Parathyroid adenoma (tissue), 2 donors: Measurements from ENCODE around the gene FAM53B.

Source experiments
- H2AFZ ChIP-seq: fragments of 300-600 bp; sonication (generic); one replicate; pipeline ENCODE4 v1.7.0; 2017; ENCODE audit warnings: antibody characterized with exemption, mild to moderate bottlenecking
- H3K27ac ChIP-seq: fragments of 300-600 bp; sonication (generic); one replicate; pipeline ENCODE4 v1.7.0; 2017
- H3K27me3 ChIP-seq: fragments of 300-600 bp; sonication (generic); one replicate; pipeline ENCODE4 v1.7.0; 2017; ENCODE audit warnings: low read length; ENCODE audit not compliant: control insufficient read depth, insufficient read depth
- H3K36me3 ChIP-seq: fragments of 300-600 bp; sonication (generic); one replicate; pipeline ENCODE4 v1.7.0; 2017; ENCODE audit warnings: low read length; ENCODE audit not compliant: control insufficient read depth, insufficient read depth
- H3K4me1 ChIP-seq: fragments of 300-600 bp; sonication (generic); one replicate; pipeline ENCODE4 v1.7.0; 2017; ENCODE audit warnings: control low read depth
- H3K4me2 ChIP-seq: fragments of 300-600 bp; sonication (generic); one replicate; pipeline ENCODE4 v1.7.0; 2017; ENCODE audit warnings: low read length
- H3K4me3 ChIP-seq: fragments of 300-600 bp; sonication (generic); one replicate; pipeline ENCODE4 v1.7.0; 2017; ENCODE audit warnings: low read depth, low read length
- H3K79me2 ChIP-seq: fragments of 300-600 bp; sonication (generic); one replicate; pipeline ENCODE4 v1.7.0; 2017; ENCODE audit warnings: control low read depth
- H3K9ac ChIP-seq: fragments of 300-600 bp; sonication (generic); one replicate; pipeline ENCODE4 v1.7.0; 2017; ENCODE audit warnings: mild to moderate bottlenecking
- H3K9me3 ChIP-seq: fragments of 300-600 bp; sonication (generic); one replicate; pipeline ENCODE4 v1.7.0; 2017; ENCODE audit warnings: low read length; ENCODE audit not compliant: control insufficient read depth
- TF ChIP-seq, protein P1 (sequence below): fragments of 300-600 bp; sonication (generic); IDR thresholded peaks from one replicate; pipeline ENCODE4 v1.7.0; 2017; ENCODE audit warnings: antibody characterized with exemption, mild to moderate bottlenecking
- donor health status: primary hyperparathyroidism.

Gene FAM53B

DNA sequence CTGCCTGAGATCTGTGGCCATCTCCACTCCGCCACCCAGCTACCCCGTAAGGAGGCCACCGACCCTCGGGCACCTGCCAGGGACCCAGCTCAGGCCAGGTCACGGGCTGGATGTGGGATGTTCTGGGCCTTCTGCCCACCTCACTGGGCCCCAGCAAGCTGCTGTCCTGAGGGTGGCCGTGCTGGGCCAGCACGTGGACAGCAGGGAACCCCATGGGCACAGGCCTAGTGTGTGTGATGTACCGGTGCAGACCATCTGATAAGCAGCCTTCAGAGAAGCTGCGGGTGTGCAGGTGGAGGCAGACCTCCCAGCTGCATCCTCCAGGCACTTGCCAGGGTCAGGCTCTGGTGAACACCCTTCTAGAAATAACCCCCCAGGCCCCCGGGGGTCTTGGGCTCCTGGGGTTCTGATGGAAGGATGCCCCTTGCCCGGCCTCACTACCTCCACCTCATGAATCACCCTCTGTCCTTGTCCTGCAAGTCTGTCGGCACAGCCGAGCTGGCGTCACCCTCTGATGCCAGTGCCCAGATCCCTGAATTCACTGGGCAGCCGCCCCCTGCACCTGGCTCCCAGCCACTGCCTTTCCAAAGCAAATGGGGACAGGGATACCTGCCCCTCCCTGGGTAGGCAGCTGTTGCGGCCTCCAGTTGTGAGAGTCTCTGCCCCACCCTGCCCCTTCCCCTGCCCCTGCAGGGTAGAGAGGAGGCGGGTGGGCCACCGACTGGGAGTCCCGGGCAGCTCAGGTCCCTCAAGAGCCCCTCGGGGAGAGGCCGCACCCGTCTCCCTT is 139.8 kb downstream of the FAM53B start:
- H2AFZ ChIP-seq: peak overlapping the region; percentile 75
- peak overlapping the region; percentile 71 for H3K27ac ChIP-seq
- no peak overlapping the region for H3K4me3 ChIP-seq
- H3K79me2 ChIP-seq: no peaks in the 10 kb centered on the region
- no peaks in the 10 kb centered on the region for H3K36me3 ChIP-seq
- peak overlapping the region; percentile 12 for H3K9ac ChIP-seq
- no peaks in the 10 kb centered on the region for H3K9me3 ChIP-seq
- peaks cover 22% of the 10 kb centered on the region for H3K4me1 ChIP-seq
- no peak overlapping the region for H3K4me2 ChIP-seq
- no peaks in the 10 kb centered on the region for H3K27me3 ChIP-seq
- TF ChIP-seq, protein P1, sequence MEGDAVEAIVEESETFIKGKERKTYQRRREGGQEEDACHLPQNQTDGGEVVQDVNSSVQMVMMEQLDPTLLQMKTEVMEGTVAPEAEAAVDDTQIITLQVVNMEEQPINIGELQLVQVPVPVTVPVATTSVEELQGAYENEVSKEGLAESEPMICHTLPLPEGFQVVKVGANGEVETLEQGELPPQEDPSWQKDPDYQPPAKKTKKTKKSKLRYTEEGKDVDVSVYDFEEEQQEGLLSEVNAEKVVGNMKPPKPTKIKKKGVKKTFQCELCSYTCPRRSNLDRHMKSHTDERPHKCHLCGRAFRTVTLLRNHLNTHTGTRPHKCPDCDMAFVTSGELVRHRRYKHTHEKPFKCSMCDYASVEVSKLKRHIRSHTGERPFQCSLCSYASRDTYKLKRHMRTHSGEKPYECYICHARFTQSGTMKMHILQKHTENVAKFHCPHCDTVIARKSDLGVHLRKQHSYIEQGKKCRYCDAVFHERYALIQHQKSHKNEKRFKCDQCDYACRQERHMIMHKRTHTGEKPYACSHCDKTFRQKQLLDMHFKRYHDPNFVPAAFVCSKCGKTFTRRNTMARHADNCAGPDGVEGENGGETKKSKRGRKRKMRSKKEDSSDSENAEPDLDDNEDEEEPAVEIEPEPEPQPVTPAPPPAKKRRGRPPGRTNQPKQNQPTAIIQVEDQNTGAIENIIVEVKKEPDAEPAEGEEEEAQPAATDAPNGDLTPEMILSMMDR: no peak

DNA sequence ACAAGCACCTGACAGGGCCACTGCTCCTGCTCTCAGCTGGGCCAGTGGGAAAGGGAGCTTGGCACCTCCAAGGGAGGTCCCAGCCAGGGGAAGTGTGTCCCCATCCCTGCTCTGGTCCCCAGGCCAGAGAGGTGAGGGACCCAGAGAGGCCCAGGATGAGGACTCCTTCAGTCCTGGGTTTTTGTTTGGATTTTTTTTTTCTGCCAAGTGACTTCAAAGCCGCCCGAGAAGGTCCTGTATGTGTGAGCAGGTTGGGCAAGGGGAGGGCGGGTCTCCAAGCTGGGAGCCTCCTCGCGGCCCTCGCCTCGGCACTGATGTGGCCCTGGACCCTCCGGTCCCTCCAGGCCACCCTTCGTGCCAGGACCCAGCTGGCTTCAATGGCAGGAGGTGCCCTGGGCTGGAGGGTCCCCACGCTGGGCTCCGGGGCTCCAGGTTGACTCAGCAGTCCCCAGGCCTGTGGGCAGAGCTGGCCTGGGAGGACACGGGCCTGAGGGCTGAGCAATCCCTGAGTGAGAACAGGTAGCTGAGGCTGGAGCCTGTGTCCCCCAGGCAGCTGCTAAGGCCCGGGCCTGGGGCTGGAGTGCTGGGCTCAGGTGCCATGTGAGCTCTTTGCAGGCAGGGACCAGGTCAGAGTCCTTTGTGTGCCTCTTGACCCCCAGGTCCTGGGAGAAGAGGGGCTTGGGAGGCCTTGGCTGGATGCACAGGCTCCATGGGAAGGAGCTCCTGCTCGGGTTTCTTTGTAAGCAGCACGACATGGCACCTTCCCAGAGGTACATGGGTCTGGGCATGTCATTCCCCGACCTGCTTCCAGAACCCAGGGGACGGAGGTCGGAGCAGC is 140.6 kb downstream of the FAM53B start:
- no peaks in the 10 kb centered on the region for H3K9me3 ChIP-seq
- H3K36me3 ChIP-seq: no peaks in the 10 kb centered on the region
- TF ChIP-seq, protein P1: no peak
- H3K4me3 ChIP-seq: no peak overlapping the region
- H3K27ac ChIP-seq: peak overlapping the region; percentile 71
- H2AFZ ChIP-seq: peak overlapping the region; percentile 75
- peaks cover 22% of the 10 kb centered on the region for H3K4me1 ChIP-seq
- no peaks in the 10 kb centered on the region for H3K79me2 ChIP-seq
- H3K4me2 ChIP-seq: no peak overlapping the region
- H3K9ac ChIP-seq: peak overlapping the region; percentile 12
- no peaks in the 10 kb centered on the region for H3K27me3 ChIP-seq

DNA sequence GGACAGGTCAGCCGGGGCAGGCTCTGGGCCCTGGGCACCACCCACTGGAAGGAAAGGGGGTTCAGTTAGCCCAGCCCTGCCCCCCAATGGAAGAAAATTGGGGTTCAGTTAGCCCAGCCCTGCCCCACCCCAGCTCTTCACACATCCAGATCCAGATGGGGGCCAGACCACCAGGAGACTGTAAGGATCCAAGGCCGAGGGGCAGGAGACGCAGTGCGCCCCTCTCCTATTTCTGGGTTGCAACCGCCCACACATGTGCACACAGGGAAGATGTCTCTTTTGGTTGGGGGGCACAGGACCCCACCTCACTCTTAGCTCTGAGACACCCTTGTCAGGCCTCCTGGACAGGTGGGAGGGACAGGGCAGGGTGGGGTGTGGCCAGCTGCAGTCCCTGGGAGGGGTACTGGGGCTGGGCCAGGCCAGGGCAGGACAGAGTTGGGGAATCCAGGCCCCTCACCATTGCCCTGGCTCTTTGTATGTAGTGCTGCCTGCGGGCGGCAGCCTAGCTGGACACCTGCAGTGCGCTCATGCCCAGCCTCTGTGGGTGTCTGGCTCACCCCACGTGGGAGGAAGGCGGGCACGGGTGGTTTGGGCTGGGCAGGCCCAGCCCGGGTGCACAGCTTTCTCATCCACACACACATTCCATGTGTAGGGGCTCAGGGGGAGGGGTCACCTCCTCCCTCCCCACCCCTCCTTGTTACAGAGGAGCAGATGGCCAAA is 141.4 kb downstream of the FAM53B start:
- TF ChIP-seq, protein P1: no peak
- no peaks in the 10 kb centered on the region for H3K9me3 ChIP-seq
- H3K4me1 ChIP-seq: peaks cover 22% of the 10 kb centered on the region
- H3K4me3 ChIP-seq: no peak overlapping the region
- no peak overlapping the region for H2AFZ ChIP-seq
- no peaks in the 10 kb centered on the region for H3K36me3 ChIP-seq
- no peak overlapping the region for H3K9ac ChIP-seq
- no peaks in the 10 kb centered on the region for H3K27me3 ChIP-seq
- H3K79me2 ChIP-seq: no peaks in the 10 kb centered on the region
- H3K4me2 ChIP-seq: no peak overlapping the region
- H3K27ac ChIP-seq: no peak overlapping the region

DNA sequence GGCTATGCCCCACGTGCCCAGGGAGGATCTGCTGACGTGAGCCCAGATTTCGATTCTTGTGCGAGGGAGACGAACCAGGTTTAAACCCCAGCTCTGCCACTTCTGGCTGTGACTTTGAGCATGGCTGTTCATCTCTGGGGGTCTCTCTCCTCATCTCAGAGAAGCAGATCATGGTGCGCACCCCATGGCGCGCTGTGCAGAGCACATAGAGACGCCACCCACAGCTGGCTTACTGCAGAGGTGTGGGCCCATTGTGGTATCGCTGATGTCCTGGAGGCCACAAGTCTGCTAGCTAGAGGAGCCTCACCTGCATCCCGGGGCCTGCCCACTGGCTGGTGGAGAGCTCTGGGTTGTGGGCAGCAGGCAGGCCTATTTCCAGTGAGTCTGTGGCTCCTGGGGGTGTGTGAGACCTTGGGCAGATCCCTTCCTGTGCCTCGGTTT is 142.0 kb downstream of the FAM53B start:
- no peaks in the 10 kb centered on the region for H3K36me3 ChIP-seq

More for the DNA sequence above, 142.0 kb downstream of the FAM53B start:
- H3K4me1 ChIP-seq: peaks cover 22% of the 10 kb centered on the region
- H2AFZ ChIP-seq: no peak overlapping the region
- no peaks in the 10 kb centered on the region for H3K27me3 ChIP-seq
- H3K4me3 ChIP-seq: no peak overlapping the region
- H3K9ac ChIP-seq: no peak overlapping the region
- no peak overlapping the region for H3K4me2 ChIP-seq
- no peak overlapping the region for H3K27ac ChIP-seq
- H3K9me3 ChIP-seq: no peaks in the 10 kb centered on the region
- H3K79me2 ChIP-seq: no peaks in the 10 kb centered on the region
- TF ChIP-seq, protein P1: no peak
